HCT116 (cell line): ENCODE results near the gene IGSF6. TPM values are rescaled to one million over a fixed set of nuclear protein-coding genes. Genes with fewer than 3 reads are reported as not detected.

Source experiments
- ATAC-seq: fragments of 200-7000 bp; cut with Tn5 transposase; 2 replicates; pipeline ENCODE4 v1.9.1; 2020; ENCODE audit warnings: mild to moderate bottlenecking, moderate library complexity
- BruUV-seq: library from RNA; stranded (reverse); fragments of 400-500 nt; replicated peaks from 2 replicates; lab custom pipeline; 2021; lab: Mats Ljungman, UMichigan
- CTCF ChIA-PET: fragments of 300-600 bp; sonication (Branson Sonifier 250); formaldehyde crosslinking; loops from one replicate; lab custom pipeline; 2021; ENCODE audit warnings: antibody characterized with exemption; lab: Charles Lee
- POLR2A ChIA-PET: fragments of 300-600, 350-600 bp; sonication (Branson Sonifier 250); formaldehyde crosslinking; loops from one replicate; lab custom pipeline; 2021; ENCODE audit warnings: antibody characterized with exemption; lab: Charles Lee
- RAD21 ChIA-PET, 2 experiments: fragments of 300-600 bp; sonication (Branson Sonifier 250); formaldehyde crosslinking; loops; one replicate each; lab custom pipeline; 2023; ENCODE audit warnings: low total read pairs in 2 of 2; ENCODE audit not compliant: uncharacterized antibody in 2 of 2, unreplicated experiment in 2 of 2, low non-redundant PET in 1 of 2; lab: Charles Lee
- DNase-seq: peaks from one replicate; pipeline ENCODE4 v3.0.0-alpha.2; 2010; ENCODE audit warnings: low read depth, low spot score
- H2AFZ ChIP-seq: fragments of 200-600 bp; shearing (Covaris generic), sonication (generic); 2 replicates; pipeline ENCODE4 v1.6.1; 2017; ENCODE audit warnings: low read depth, mixed run types, mixed read lengths, antibody characterized with exemption, low read length; ENCODE audit not compliant: poor library complexity, severe bottlenecking
- H3K27ac ChIP-seq: 2 replicates; pipeline ENCODE4 v1.5.1; 2012; ENCODE audit warnings: low read depth, low read length
- H3K27me3 ChIP-seq: fragments of 200-600 bp; sonication (generic); 2 replicates; pipeline ENCODE4 v1.6.1; 2016; ENCODE audit warnings: mixed run types, low read length, mixed read lengths; ENCODE audit not compliant: insufficient read depth
- H3K36me3 ChIP-seq, 2 experiments: fragments of 200-500 bp in 1 of 2; fragments of 200-600 bp in 1 of 2; sonication (Bioruptor generic) in 1 of 2; sonication (generic) in 1 of 2; 2 replicates each; pipeline versions ENCODE4 v1.5.1 to v1.6.1; 2014 to 2016; ENCODE audit warnings: low read length in 2 of 2, inconsistent platforms in 1 of 2, mixed read lengths in 1 of 2, mixed run types in 1 of 2; ENCODE audit not compliant: insufficient read depth in 2 of 2, control insufficient read depth in 1 of 2
- H3K4me1 ChIP-seq, 2 experiments: fragments of 200-600 bp in 1 of 2; sonication (generic) in 1 of 2; 2 replicates each; pipeline versions ENCODE4 v1.5.1 to v1.6.1; 2012 to 2017; ENCODE audit warnings: low read length in 2 of 2, inconsistent platforms in 1 of 2, mild to moderate bottlenecking in 1 of 2, mixed read lengths in 1 of 2, mixed run types in 1 of 2, moderate library complexity in 1 of 2; ENCODE audit not compliant: insufficient read depth in 2 of 2, control insufficient read depth in 1 of 2
- H3K4me2 ChIP-seq: fragments of 200-600 bp; sonication (generic); 2 replicates; pipeline ENCODE4 v1.6.1; 2017; ENCODE audit warnings: mixed run types, low read length, mixed read lengths
- H3K4me3 ChIP-seq, 2 experiments: fragments of 200-600 bp in 1 of 2; sonication (generic) in 1 of 2; replicated peaks in 1 of 2; 2 replicates each; pipeline ENCODE4 v1.5.1; 2011 to 2016; ENCODE audit warnings: low read length in 2 of 2, control low read depth in 1 of 2, low read depth in 1 of 2, mild to moderate bottlenecking in 1 of 2, mixed read lengths in 1 of 2, mixed run types in 1 of 2
- H3K79me2 ChIP-seq: fragments of 200-600 bp; sonication (generic); 2 replicates; pipeline ENCODE4 v1.6.1; 2017; ENCODE audit warnings: mild to moderate bottlenecking, mixed run types, low read length, moderate library complexity, mixed read lengths; ENCODE audit not compliant: insufficient read depth
- H3K9ac ChIP-seq: fragments of 200-600 bp; sonication (generic); 2 replicates; pipeline ENCODE4 v1.6.1; 2016; ENCODE audit warnings: low read length, mixed read lengths
- H3K9me2 ChIP-seq: fragments of 200-600 bp; sonication (generic), shearing (Covaris generic); 2 replicates; pipeline ENCODE4 v1.6.1; 2017; ENCODE audit warnings: mixed run types, mild to moderate bottlenecking, moderate library complexity; ENCODE audit not compliant: insufficient read depth
- H3K9me3 ChIP-seq, 2 experiments: fragments of 200-500 bp in 1 of 2; fragments of 200-600 bp in 1 of 2; sonication (Bioruptor generic) in 1 of 2; sonication (generic) in 1 of 2; 2 replicates each; pipeline ENCODE4 v1.6.1; 2014 to 2017; ENCODE audit warnings: low read length in 2 of 2, mixed read lengths in 2 of 2, inconsistent platforms in 1 of 2, low read depth in 1 of 2, mild to moderate bottlenecking in 1 of 2, mixed run types in 1 of 2, moderate library complexity in 1 of 2; ENCODE audit not compliant: control insufficient read depth in 1 of 2, insufficient read depth in 1 of 2
- H4K20me1 ChIP-seq: fragments of 200-600 bp; sonication (generic), shearing (Covaris generic); 2 replicates; pipeline ENCODE4 v1.6.1; 2017; ENCODE audit warnings: mixed run types, mild to moderate bottlenecking, moderate library complexity; ENCODE audit not compliant: insufficient read depth
- CBX3 ChIP-seq: IDR thresholded peaks from 2 replicates; pipeline ENCODE4 v1.6.1; 2012; ENCODE audit warnings: low read depth
- CEBPB ChIP-seq: IDR thresholded peaks from 2 replicates; pipeline ENCODE4 v1.6.1; 2012; ENCODE audit warnings: low read depth
- EGR1 ChIP-seq: IDR thresholded peaks from 2 replicates; pipeline ENCODE4 v1.6.1; 2012; ENCODE audit warnings: low read depth
- ELF1 ChIP-seq: IDR thresholded peaks from 2 replicates; pipeline ENCODE4 v1.6.1; 2012; ENCODE audit warnings: low read depth, borderline replicate concordance
- EZH2 ChIP-seq: fragments of 200-600 bp; sonication (generic); IDR thresholded peaks from 2 replicates; pipeline ENCODE4 v1.6.1; 2017; ENCODE audit warnings: antibody characterized with exemption, mixed run types
- FOSL1 ChIP-seq: IDR thresholded peaks from 2 replicates; pipeline ENCODE4 v1.6.1; 2012; ENCODE audit warnings: low read depth
- POLR2A ChIP-seq: IDR thresholded peaks from 2 replicates; pipeline ENCODE4 v1.7.0; 2011; ENCODE audit warnings: borderline replicate concordance; ENCODE audit not compliant: insufficient read depth, insufficient read length; ENCODE audit errors: extremely low read depth
- POLR2AphosphoS5 ChIP-seq: IDR thresholded peaks from 2 replicates; pipeline ENCODE4 v1.6.1; 2011; ENCODE audit warnings: mild to moderate bottlenecking, low read depth, low read length, moderate library complexity
- RAD21 ChIP-seq: IDR thresholded peaks from 2 replicates; pipeline ENCODE4 v1.6.1; 2012; ENCODE audit warnings: low read depth, mild to moderate bottlenecking
- REST ChIP-seq: IDR thresholded peaks from 2 replicates; pipeline ENCODE4 v1.6.1; 2012; ENCODE audit warnings: low read depth
- SIN3A ChIP-seq: IDR thresholded peaks from 2 replicates; pipeline ENCODE4 v1.6.1; 2012; ENCODE audit warnings: low read depth
- SP1 ChIP-seq: IDR thresholded peaks from 2 replicates; pipeline ENCODE4 v1.6.1; 2012; ENCODE audit warnings: low read depth
- SRF ChIP-seq: IDR thresholded peaks from 2 replicates; pipeline ENCODE4 v1.6.1; 2012; ENCODE audit warnings: low read depth
- TCF7L2 ChIP-seq: IDR thresholded peaks from 2 replicates; pipeline ENCODE4 v1.7.0; 2011; ENCODE audit warnings: borderline replicate concordance, inconsistent platforms; ENCODE audit not compliant: insufficient read depth, insufficient read length; ENCODE audit errors: extremely low read depth
- YY1 ChIP-seq: IDR thresholded peaks from 2 replicates; pipeline ENCODE4 v1.6.1; 2011; ENCODE audit warnings: low read length, low read depth, moderate library complexity, mild to moderate bottlenecking; ENCODE audit not compliant: insufficient replicate concordance; ENCODE audit errors: extremely low read depth
- ZFX ChIP-seq: fragments of 450-650 bp; IDR thresholded peaks from 2 replicates; pipeline ENCODE4 v1.6.1; 2017
- intact Hi-C: fragments of 100-400 bp; cut with micrococcal nuclease; formaldehyde crosslinking; loops from 2 replicates; pipeline ENCODE4 v1.10.0; 2022
- total RNA-seq: library from RNA; stranded (reverse); gene quantifications from one replicate; pipeline ENCODE4 v1.2.1, GENCODE V29; 2021; ENCODE audit not compliant: unreplicated experiment
- TF ChIP-seq, protein P1 (sequence below), 3 experiments: fragments of 200-600 bp in 1 of 3; sonication (generic) in 1 of 3; IDR thresholded peaks in 2 of 3; conservative IDR thresholded peaks in 1 of 3; 2 replicates each; pipeline ENCODE4 v1.5.1; 2012 to 2017; ENCODE audit warnings: low read depth in 2 of 3, low read length in 2 of 3, antibody characterized with exemption in 1 of 3, borderline replicate concordance in 1 of 3, control low read depth in 1 of 3, mild to moderate bottlenecking in 1 of 3, mixed read lengths in 1 of 3, mixed run types in 1 of 3, moderate library complexity in 1 of 3; ENCODE audit not compliant: insufficient read depth in 1 of 3

IGSF6 gene
- total RNA-seq, 1 experiment from 2014 or later, result not detected

DNA sequence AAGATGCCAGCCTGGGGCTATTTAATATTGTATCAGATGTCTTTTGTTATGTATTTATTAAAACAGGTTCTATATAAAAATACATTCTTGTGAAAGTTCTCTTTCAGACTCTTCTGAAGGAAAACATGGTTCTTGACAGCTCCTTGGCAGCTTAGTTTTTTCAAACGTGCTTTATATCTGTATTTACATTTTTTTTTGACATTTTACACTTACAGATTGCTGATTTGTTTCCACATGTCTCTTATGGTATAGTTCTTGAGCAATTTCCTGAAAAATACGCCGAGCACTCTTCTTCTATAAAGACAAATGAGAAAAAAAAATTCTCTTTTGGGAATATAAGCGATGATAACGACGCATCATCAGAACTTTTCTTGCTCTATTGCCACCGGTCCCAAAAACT is 9.5 kb downstream of the IGSF6 start:
- intact Hi-C loops, result no loop called here
- no peaks in the 10 kb centered on the region for H3K79me2 ChIP-seq
- no peaks in the 10 kb centered on the region for H3K9me3 ChIP-seq
- no peaks in the 10 kb centered on the region for H3K4me1 ChIP-seq
- DNase-seq, result no peak
- CTCF ChIA-PET, result interaction anchor here (0.6 kb wide), 1 partner anchor 14 kb away, joined by 4 read pairs; no protein-coding TSS in a partner anchor
- RAD21 ChIA-PET, result no interaction called here
- ATAC-seq, result no peak
- H3K27ac ChIP-seq, result no peak overlapping the region
- H3K9me2 ChIP-seq, result no peaks in the 10 kb centered on the region
- no peaks in the 10 kb centered on the region for H4K20me1 ChIP-seq
- no TSS peak for BruUV-seq
- H3K4me3 ChIP-seq, result no peak overlapping the region
- no peak for TF ChIP-seq RAD21
- no peak for TF ChIP-seq ELF1
- TF ChIP-seq POLR2A, result no peak
- no peak for TF ChIP-seq CEBPB
- TF ChIP-seq ZFX, result no peak
- TF ChIP-seq TCF7L2, result no peak
- TF ChIP-seq REST, result no peak
- TF ChIP-seq, protein P1, sequence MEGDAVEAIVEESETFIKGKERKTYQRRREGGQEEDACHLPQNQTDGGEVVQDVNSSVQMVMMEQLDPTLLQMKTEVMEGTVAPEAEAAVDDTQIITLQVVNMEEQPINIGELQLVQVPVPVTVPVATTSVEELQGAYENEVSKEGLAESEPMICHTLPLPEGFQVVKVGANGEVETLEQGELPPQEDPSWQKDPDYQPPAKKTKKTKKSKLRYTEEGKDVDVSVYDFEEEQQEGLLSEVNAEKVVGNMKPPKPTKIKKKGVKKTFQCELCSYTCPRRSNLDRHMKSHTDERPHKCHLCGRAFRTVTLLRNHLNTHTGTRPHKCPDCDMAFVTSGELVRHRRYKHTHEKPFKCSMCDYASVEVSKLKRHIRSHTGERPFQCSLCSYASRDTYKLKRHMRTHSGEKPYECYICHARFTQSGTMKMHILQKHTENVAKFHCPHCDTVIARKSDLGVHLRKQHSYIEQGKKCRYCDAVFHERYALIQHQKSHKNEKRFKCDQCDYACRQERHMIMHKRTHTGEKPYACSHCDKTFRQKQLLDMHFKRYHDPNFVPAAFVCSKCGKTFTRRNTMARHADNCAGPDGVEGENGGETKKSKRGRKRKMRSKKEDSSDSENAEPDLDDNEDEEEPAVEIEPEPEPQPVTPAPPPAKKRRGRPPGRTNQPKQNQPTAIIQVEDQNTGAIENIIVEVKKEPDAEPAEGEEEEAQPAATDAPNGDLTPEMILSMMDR (IDR thresholded peaks at IDR 0.05 in 2 of 3, conservative IDR thresholded peaks at IDR 0.05 in 1 of 3; ENCODE audit: borderline replicate concordance in 1 of 3, insufficient read depth in 1 of 3, low read depth in 2 of 3, low read length in 2 of 3), result no peak
- TF ChIP-seq EGR1, result no peak
- no peak for TF ChIP-seq POLR2AphosphoS5
- TF ChIP-seq FOSL1, result no peak
- no peak for TF ChIP-seq EZH2
- no peak for TF ChIP-seq CBX3
- no peak for TF ChIP-seq YY1
- TF ChIP-seq SP1, result no peak
- TF ChIP-seq SIN3A, result no peak
- no peak for TF ChIP-seq SRF
- H3K4me2 ChIP-seq, result no peak overlapping the region
- no peak overlapping the region for H3K9ac ChIP-seq
- POLR2A ChIA-PET, result no interaction called here
- H3K36me3 ChIP-seq, result no peaks in the 10 kb centered on the region
- H2AFZ ChIP-seq, result no peak overlapping the region
- H3K27me3 ChIP-seq, result no peaks in the 10 kb centered on the region
